B cell (primary cell): Measurements from ENCODE around the gene ZNF804B.

Source experiments
- CTCF ChIP-seq: fragments of 200-600 bp; IDR thresholded peaks from one replicate; pipeline ENCODE4 v1.8.0; 2022; ENCODE audit warnings: antibody characterized with exemption, mild to moderate bottlenecking
- EZH2 ChIP-seq: IDR thresholded peaks from 2 replicates; pipeline ENCODE4 v1.6.1; 2012; ENCODE audit warnings: borderline replicate concordance, low read depth, mild to moderate bottlenecking, moderate library complexity, low read length; ENCODE audit not compliant: insufficient read depth, poor library complexity, severe bottlenecking

- TF ChIP-seq CTCF (no peak), EZH2 (no peak)
These were observed 91.7 kb downstream of the ZNF804B start for GRCh38 chr7:88851220-88851619.
